Left ventricle myocardium inferior (tissue), 1 donor: ENCODE data around the gene EPB41L2. TPM values are rescaled to one million over a fixed set of nuclear protein-coding genes. Genes with fewer than 3 reads are reported as not detected.

ENCODE experiments used
- DNase-seq: peaks from one replicate; pipeline ENCODE4 v3.0.0-alpha.2; 2020
- H3K27ac ChIP-seq: fragments of 200-600 bp; replicated peaks from 2 replicates; pipeline ENCODE4 v1.8.0; 2021
- H3K27me3 ChIP-seq: fragments of 200-600 bp; 2 replicates; pipeline ENCODE4 v1.8.0; 2021; ENCODE audit warnings: low read depth
- H3K36me3 ChIP-seq: fragments of 200-600 bp; 2 replicates; pipeline ENCODE4 v1.8.0; 2021
- H3K4me1 ChIP-seq: fragments of 200-600 bp; 2 replicates; pipeline ENCODE4 v1.8.0; 2021
- H3K4me3 ChIP-seq: fragments of 200-600 bp; 2 replicates; pipeline ENCODE4 v1.8.0; 2021; ENCODE audit warnings: mild to moderate bottlenecking, moderate library complexity
- H3K9me3 ChIP-seq: fragments of 200-600 bp; replicated peaks from 2 replicates; pipeline ENCODE4 v1.8.0; 2021
- intact Hi-C: fragments of 100-400 bp; cut with micrococcal nuclease; formaldehyde crosslinking; loops from one replicate; pipeline ENCODE4 v1.11.0; 2022
- total RNA-seq: library from RNA; stranded (reverse); fragmentation: NEBNext Ultra II Directional; extraction: Animal tissue kit (Norgen Biotek cat#: 25700); gene quantifications from one replicate; pipeline ENCODE4 v1.2.1, GENCODE V29; 2021
- TF ChIP-seq, protein P1 (sequence below): fragments of 200-600 bp; IDR thresholded peaks from 2 replicates; pipeline ENCODE4 v1.8.0; 2021; ENCODE audit warnings: antibody characterized with exemption, mild to moderate bottlenecking, borderline replicate concordance
- donor health status: DM: no; HTN: yes; CAD: no; lungs with severe emphysema.

Gene EPB41L2
- total RNA-seq, 1 donor from 2014 or later, result 70.8 TPM

DNA sequence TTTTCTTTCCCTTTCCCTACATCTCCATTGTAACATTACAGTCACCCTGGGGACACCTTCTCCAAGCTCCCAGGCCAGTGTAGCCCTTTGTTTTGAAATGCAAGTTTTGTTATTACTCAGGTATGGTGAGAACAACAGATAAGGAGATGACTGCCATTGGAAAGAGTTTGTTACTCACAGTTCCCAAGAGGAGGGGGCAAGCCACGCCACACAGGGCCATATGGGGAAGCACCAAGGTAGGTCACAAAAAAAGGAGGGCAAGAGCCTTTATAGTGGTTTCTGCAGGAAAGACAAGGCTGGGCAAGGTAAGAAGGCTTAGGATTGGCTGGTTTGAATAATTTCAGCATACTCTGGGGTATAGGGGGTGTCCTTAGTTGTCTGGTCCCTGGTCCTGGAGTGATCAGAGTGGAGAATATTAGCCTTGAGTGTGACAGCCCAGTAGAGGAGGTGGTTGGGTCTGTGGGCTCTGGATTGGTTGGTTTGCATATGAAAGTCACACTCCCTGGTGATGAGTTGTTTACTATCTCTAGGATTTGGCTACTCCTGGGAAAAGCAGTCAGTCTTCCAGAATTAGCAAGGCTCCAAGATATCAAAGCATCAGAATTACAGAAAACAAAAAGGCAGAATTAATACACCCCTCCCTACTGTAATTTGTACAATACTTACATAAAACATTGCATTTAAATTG is 268.9 kb downstream of the EPB41L2 start:
- H3K36me3 ChIP-seq, result no peaks in the 10 kb centered on the region
- peaks cover 11% of the 10 kb centered on the region for H3K4me1 ChIP-seq
- DNase-seq, result no peak
- peaks cover 14% of the 10 kb centered on the region for H3K9me3 ChIP-seq
- no peak overlapping the region for H3K27ac ChIP-seq
- H3K27me3 ChIP-seq, result no peaks in the 10 kb centered on the region
- TF ChIP-seq, protein P1, sequence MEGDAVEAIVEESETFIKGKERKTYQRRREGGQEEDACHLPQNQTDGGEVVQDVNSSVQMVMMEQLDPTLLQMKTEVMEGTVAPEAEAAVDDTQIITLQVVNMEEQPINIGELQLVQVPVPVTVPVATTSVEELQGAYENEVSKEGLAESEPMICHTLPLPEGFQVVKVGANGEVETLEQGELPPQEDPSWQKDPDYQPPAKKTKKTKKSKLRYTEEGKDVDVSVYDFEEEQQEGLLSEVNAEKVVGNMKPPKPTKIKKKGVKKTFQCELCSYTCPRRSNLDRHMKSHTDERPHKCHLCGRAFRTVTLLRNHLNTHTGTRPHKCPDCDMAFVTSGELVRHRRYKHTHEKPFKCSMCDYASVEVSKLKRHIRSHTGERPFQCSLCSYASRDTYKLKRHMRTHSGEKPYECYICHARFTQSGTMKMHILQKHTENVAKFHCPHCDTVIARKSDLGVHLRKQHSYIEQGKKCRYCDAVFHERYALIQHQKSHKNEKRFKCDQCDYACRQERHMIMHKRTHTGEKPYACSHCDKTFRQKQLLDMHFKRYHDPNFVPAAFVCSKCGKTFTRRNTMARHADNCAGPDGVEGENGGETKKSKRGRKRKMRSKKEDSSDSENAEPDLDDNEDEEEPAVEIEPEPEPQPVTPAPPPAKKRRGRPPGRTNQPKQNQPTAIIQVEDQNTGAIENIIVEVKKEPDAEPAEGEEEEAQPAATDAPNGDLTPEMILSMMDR, result no peak
- intact Hi-C loops, result no loop called here
- H3K4me3 ChIP-seq, result no peak overlapping the region

Other genes with a start within 250 kb of the EPB41L2 start
- gene SMLR1, start 235.8 kb downstream of the EPB41L2 start, total RNA-seq, result not detected
- gene AKAP7, start 72.2 kb upstream of the EPB41L2 start, total RNA-seq, result 10.9 TPM